ENCODE data around the gene SORBS1.

Gene SORBS1

GRCh38 chr10:95306851-95307250, 254.3 kb downstream of the SORBS1 start:
- DNase-seq = no peak

DNA sequence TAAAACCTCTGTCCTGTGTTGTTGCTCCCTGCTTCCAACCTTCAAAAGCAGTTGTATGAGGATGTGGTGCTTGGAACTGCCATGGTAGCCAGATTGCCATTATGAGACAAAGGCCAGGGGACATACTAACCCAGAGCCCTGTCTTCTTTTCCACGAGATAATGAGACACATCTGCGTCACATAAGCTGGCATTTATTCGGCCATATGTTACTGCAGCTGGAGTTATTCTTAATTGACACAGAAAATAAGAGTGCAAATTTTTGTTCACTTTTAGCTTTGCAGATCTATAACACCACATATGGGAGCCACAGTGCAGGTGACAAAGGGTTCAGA, 254.9 kb downstream of the SORBS1 start:
- DNase-seq = no peak

GRCh38 chr10:95305606-95306317, 255.4 kb downstream of the SORBS1 start:
- no peak for DNase-seq

DNA sequence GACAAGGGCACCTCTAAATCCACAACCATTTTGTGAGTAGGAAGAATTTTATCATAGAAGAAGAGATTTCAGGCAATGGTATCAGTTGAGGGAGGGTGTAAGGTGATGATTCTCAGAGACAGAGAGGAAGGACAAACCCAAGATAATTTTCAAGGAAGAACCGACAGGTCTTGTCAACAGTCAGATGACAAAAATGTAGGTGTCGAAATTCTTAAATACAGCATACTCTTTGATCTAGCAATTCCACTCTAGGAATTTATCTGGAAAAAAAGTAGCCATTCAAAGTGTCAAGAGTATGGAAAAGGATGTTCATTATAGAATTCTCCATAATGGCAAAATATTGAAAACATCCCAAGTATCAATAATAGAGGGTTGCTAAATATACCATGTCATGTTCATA, 256.2 kb downstream of the SORBS1 start:
- no peak for DNase-seq

GRCh38 chr10:95304463-95304862, 256.7 kb downstream of the SORBS1 start:
- no peak for DNase-seq

DNA sequence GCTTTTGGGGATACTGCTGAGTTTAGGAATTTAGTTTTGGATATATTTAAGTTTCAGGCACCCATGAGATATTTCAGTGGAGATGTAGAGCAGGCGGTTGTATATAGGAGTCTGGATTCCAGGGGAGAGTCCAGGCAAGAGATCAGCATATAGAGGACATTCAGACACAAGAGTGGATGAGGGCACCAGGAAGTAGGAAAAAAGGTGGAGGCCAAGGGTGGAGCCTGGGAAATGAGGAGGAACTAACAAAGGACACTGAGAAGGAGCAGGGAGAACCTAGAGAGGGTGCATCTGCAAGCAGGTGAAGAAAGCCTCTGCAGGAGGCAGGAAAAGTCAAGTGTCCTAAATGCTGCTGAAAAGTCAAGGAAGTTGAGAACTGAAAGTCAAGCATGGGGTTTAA, 257.2 kb downstream of the SORBS1 start:
- no peak for DNase-seq

DNA sequence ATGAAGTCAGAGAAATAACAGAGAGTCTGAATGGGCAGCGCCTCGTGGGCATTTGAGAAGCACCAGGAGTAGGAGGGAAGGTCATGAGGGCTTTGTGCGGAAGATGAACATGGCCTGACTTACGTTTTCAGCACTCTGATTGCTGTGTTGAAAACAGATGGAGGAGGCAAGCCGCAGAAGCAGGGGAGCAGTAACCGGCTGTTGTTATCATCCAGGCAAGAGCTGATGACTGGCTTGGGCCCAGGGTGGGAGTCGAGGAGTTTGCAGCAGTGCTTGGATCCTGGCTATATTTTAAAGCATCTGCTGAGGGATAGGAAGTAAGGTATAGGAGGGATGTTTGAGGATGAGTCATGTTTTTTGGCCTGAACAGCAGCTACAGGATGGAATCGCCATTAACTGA, 257.6 kb downstream of the SORBS1 start:
- no peak for DNase-seq

DNA sequence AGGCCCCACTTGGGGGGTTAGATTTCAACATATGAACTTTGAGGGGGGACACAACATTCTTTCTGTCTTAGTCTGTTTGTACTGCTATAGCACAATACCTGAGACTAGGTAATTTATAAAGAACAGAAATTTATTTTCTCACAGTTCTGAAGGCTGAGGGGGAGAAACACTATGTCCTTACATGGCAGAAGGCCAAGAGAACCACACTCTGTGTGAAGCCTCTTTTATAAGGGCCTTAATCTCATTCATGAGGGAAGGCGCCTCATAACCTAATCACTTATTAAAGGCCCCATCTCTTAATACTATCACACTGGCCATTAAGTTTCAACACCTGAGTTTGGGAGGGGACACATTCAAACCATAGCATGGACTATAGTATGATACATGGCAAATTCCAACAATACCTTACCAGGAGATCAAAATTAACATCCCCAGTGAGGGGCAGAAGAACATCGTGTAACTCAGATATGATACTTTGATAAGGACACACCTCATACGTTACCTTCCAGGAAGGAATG, 261.1 kb downstream of the SORBS1 start:
- no peak for DNase-seq

DNA sequence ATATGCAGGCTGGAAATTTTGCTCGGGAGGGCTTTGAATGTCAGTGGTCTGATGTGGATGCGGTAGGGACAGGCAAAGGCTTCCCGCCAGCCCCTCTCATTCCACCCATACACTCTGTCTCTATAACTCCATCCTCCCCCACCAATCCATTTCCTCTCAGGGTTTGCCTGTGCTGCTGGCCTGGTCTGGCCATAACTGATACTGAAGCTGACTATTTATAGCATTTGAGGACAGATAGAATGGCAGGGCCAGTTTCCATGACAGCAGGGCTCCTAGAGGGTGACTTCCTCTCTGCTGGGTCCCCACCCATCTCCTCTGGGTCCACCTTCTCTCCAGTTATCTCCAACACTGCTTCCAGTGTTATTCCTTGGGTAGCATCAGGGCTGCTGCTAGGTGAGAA, 263.8 kb downstream of the SORBS1 start:
- DNase-seq = no peak

GRCh38 chr10:95296764-95297163, 264.4 kb downstream of the SORBS1 start:
- DNase-seq = no peak

DNA sequence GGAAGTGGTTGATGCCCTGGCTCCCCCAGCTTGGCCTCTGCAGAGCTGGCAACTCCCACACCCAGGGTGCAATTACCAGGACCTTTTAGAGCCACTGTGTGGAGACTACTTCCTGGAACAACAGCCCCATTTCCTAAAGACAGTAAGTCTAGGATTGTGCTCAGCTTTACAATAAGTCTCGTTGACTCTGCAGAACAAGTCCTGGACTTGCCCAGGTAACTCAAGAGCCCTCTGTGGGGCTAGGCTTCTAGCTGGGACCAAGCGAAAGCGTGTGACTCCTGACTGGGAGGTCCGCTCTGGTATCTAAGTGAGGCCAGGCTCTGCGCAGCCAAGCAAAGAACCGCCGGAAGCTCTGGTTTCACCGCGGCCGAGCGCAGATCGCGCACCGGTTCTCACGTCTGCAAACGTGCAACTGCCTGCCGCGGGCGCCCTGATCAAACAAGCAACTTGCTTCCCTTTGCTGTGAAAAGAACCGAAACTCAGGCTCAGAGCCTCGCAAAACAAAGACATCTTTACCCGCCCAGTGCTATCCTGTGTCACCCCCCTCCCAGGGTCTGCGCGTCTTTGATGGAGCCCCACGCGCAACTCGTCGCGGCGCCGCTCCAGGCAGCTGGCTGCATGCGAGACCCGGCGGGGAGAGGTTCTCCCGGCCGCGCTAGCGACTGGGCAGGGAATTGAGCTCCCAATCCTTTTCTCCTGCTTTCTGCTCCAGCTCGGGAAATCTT, 266.0 kb downstream of the SORBS1 start:
- peak; percentile 33 for DNase-seq

DNA sequence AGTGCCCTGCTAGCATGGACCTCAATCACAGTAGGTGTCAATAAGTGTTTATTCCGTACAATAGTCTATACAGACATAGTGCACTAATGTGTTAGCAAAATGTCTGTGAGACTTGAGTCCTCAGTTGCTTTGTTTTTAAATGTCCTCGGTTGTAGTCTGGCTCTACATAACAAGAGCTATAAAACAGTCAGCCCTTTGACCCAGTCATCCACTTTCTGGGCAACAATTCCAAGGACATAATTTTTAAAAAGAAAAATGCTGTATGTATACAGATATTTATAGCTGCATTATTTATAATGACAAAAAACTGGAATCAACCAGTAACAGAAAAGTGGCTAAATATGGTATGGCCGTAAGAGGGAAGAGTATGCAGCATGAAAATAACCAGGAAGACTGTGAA, 267.5 kb downstream of the SORBS1 start:
- DNase-seq = no peak

- no peak for DNase-seq
Observed at GRCh38 chr10:95291365-95292039, 269.7 kb downstream of the SORBS1 start.

GRCh38 chr10:95290461-95291364, 270.5 kb downstream of the SORBS1 start, which contains the start of gene PDLIM1:
TSS of gene PDLIM1 (minus strand) at chr10:95291003. CDS start at chr10:95290915, 88 bp downstream.
- DNase-seq = no peak

DNA sequence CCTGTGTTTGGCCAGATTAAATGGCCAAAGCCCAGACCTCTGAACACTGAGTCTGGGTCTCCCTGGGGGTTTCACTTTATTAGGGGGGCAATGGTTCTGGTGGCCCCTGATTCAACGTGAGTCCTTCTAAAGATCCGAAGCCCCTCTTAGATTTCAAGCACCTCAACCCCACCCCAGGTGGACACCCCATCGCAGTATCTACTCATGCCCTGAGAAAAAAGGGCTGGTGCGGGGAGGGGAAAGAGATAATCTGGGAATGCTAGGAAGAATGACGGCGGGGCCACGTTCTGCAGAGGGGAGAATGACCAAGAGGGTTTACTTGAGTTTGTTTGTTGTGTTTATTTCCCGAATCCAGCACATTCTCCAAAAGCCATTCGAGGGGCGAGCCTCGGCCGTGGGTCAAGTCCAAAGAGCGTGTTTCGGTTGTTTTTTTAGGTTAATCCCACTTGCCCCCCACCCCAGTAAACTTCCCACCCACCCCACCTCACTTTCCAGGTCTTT, 271.2 kb downstream of the SORBS1 start:
- no peak for DNase-seq

DNA sequence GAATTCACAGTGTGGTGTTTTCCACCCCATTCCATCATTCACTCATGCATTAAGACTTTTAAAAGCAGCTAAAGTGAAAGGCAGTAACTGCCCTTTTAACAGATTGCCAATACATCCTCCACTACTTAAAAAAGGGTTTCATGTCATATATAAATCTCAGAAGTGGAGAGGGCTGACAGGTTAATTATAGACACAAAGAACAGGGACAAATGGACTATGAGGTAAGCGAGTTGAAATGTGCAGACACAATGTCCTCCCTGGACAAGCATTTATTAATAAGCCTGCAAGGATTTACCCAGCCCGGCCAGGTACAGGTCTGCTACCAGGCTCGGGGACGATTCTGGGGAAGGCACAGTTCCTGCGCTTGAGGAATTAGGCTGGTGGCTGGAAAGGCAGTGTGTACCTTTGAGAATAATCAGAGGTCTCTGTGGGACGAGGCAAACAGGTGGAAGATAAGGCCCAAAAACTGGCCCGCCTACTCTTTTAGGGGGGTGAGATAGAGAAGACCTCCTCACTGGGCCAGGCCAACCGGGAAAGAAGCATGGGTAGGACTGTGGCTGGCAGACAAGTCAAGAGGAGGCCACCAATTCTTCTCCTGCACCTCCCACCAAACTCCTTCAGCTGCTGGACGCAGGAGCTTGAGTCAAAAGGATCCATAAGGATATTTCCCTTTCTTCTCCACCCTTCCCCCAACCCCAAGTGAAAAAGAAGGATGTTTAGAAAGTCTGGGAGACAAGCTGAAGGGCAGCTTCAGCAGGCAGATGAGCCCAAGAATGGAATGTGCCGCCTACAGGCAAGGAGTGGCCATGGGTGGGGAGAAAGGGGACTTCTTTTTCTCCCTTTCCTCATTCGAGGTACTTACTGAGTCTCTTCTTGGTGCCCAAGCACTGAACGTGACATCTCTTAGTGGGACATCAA, 271.9 kb downstream of the SORBS1 start:
- no peak for DNase-seq

DNA sequence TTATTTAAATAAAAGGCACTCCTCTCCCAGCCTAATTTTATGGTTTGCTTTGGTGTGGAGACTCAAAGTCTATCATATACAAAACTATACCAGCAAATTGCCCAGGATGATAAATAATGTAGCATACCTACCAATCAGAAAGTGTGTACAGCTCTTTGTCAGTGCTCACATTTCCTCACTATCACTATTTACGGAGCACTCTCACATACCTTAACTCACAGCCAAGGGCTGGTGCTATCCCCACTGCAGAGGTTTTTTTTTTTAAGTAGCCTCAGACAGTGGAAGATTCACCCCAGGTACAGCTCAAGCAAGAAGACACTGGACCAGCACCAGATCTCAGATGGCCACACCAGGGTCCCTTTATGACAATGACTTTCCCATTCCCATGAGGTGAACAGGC, 272.9 kb downstream of the SORBS1 start:
- DNase-seq = no peak

- DNase-seq = no peak
Observed at GRCh38 chr10:95287281-95287680, 273.9 kb downstream of the SORBS1 start.

DNA sequence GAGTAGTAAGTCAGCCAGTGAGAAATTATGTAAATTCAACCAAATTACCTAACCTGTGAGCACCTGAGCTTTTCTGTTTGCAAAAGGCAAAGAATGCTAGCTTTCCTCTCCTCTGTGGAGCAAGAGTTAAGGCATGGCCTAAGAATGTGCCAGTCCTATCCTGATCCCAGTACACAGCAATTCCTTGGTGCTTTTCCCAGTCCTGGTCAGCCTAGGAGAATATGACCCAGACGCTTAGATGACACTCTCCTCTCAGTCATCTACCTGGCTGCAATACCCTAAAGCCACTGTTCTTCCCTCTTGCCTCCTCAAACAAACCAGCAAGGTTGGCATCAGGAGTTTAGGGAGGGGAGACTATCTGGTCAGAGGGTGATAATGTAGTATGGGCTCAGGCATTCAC, 274.5 kb downstream of the SORBS1 start:
- no peak for DNase-seq

DNA sequence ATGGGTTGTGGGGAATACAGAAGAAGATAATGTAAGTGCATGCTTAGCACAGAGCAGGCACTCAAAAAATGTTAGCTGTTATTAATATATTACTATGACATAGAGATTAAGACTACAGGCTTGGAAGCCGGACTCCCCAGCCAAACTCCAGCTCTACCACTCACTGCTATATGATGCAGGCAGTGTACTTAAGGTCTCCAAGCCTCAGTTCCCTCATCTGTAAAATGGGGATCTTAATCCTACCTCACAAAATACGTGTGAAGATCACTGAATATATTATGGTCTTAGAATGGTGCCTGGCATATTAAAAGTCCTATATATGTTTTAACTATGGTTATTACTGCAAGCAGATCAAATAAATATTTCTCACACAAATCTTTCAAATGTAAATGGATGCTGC, 275.6 kb downstream of the SORBS1 start:
- DNase-seq = no peak

DNA sequence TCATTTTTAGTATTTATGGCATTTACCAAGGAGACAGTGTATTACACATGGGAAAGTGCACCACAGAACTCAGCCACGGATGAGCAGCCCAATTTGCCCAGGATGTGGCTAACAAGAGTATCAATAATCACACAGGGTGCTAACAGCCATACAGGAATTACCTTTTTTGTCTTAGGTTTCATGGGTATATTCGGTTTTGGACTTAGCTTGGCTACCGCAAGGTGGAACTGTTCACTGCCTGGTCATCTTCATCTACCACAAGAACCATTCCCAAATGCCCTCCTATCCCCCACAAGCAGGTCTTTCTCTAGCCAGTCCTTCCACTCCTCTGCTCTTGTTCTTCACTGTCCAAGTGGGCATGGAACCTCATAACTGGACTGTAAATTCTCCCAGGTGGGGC, 276.4 kb downstream of the SORBS1 start:
- DNase-seq = no peak

GRCh38 chr10:95282107-95282506, 279.1 kb downstream of the SORBS1 start:
- DNase-seq = no peak
